ENCODE results near the gene SEH1L. TPM values are rescaled to one million over a fixed set of nuclear protein-coding genes. Genes with fewer than 3 reads are reported as not detected.
"Not testable (repeated sequence)": the region's sequence is repeated elsewhere in the genome, so short reads cannot be mapped to it uniquely, and the experiment has no call there.

SEH1L gene, protein sequence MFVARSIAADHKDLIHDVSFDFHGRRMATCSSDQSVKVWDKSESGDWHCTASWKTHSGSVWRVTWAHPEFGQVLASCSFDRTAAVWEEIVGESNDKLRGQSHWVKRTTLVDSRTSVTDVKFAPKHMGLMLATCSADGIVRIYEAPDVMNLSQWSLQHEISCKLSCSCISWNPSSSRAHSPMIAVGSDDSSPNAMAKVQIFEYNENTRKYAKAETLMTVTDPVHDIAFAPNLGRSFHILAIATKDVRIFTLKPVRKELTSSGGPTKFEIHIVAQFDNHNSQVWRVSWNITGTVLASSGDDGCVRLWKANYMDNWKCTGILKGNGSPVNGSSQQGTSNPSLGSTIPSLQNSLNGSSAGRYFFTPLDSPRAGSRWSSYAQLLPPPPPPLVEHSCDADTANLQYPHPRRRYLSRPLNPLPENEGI
- total RNA-seq, result 68.9 and 69.3 TPM in 2 replicates

DNA sequence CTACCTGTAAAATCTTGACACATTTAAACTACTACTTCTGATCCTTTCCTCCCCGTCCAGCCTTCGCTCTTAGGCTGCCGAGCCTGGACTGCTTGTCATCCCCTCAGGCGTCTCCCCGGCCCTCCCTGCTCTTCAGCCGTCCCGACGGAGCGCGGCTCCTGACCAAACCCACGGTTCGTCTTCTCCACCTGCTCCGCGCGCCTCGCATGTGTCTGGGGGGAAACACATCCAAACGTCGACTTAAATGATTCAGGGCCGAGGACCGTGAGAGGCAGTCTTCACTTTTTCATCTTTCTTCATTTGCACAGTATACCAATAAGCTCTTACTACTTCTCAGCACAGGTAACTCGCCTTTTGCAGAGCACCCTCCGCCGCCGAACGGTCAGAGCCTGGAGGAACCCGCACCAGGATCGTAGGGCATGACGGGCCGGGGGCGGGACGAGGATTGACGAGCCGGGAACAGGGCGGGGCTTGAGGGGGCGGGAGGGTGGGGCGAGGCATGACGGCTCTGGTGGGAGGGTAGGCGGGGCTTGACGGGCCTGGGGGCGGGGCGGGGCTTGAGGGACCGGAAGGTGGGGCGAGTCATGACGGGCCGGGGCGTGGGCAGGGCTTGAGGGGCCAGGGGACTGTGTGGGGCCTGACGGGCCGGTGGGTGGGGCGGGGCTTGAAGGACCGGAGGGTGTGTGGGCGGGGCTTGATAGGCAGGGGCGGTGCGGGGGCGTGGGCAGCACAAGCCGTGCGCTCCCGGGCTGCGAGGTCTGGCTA is at the start of gene SEH1L:
SEH1L (plus strand) TSS at position 727 of the 765 bp plus-strand sequence. CDS start 111 bp downstream, outside the sequence.
- intact Hi-C loops (cut with micrococcal nuclease), result loop anchor here (1.0 to 5.0 kb wide), 10 partner anchors 44 to 780 kb away; partner anchors contain the start of genes AFG3L2, CEP192, CEP76 and FAM210A

DNA sequence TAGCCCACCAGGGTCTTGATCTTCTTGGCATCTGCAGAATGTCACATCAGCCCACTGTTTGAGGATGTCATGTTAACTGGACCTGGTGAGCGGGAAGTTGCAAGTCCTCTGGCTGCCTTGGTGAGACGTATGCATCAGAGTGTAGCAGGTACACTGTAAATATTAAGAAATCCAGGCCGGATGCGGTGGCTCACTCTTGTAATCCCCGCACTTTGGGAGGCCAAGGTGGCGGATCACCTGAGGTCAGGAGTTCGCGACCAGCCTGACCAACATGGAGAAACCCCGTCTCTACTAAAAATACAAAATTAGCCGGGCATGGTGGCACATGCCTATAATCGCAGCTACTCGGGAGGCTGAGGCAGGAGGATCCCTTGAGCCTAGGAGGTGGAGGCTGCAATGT is 46.6 kb upstream of the SEH1L start:
- intact Hi-C loops (cut with micrococcal nuclease), result not testable (repeated sequence)

- intact Hi-C loops (cut with micrococcal nuclease), result loop anchor here (2.0 kb wide), 1 partner anchor 235 kb away; no protein-coding TSS in a partner anchor
Observed at GRCh38 chr18:12904012-12904516, 43.7 kb upstream of the SEH1L start.

DNA sequence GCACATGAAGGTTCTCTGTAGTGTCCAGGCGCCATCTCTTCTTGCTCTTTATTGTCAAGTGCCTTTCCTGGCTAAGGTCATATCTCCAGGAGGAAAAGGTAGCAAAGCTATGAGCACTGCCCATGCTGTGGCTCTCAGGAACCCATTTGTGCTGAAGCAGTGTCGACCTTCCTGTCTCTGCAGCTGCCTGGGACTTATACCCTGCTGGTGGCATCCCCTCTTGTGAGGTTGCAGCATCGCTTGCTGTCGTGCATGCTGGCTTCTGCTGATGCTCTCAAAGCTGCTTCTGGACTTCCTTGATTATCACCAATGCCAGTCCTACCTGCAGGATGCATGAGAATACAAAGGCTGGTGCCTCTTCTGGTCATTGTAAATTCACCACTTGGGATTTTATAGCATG is 41.7 kb upstream of the SEH1L start:
- intact Hi-C loops (cut with micrococcal nuclease), result no loop called here

- intact Hi-C loops (cut with micrococcal nuclease), result no loop called here
Observed at GRCh38 chr18:12906773-12907172, 41.0 kb upstream of the SEH1L start.

DNA sequence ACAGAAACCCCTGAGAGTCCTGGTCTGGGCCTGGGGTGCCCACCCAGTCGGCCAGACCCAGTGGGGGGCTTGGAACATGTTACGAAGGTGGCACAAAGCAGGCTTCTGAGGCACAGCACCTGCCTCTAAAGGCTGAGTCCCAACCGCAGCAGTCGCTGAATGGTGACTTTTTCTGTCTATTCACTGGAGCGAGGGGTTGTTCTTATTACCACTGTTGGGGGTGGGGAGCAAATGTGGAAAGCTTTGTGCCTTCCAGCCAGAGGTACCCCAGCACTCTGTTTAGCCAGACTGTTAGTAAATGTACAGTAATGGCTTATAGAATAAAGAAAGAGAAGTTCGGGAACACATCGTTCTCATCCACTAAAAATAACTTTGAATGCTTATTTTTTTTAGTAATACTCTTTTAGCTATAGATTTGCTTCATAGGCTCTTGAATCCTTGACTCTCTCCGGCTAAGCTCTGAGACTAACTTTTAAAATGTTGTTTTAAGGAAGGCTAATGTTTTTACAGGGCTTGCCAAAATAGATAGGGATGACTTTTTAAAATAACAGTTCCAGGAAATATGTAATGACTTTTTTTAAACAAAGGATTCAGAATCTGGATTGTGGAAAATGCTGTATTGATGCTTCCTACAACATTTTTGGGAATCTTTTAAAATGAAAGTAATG is 40.4 kb upstream of the SEH1L start:
- intact Hi-C loops (cut with micrococcal nuclease), result no loop called here

DNA sequence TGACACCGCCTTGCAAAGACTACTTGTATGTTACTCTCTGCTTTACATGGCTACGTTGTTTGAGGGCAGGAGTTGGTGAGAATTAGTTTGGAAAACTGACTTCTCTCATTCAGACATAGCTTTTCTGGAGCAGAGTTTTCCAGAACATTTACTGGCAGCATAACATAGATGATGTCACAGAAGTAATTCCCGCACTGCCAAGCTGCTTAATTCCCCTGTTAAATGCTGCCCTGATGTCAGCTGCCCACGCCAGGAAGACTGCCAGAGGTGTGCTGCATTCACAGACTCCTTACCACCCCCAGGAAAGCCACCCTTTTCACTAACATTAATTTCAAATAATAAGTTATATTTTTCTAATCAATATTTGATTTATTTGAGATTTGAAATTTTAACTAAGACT is 39.1 kb upstream of the SEH1L start:
- intact Hi-C loops (cut with micrococcal nuclease), result no loop called here

DNA sequence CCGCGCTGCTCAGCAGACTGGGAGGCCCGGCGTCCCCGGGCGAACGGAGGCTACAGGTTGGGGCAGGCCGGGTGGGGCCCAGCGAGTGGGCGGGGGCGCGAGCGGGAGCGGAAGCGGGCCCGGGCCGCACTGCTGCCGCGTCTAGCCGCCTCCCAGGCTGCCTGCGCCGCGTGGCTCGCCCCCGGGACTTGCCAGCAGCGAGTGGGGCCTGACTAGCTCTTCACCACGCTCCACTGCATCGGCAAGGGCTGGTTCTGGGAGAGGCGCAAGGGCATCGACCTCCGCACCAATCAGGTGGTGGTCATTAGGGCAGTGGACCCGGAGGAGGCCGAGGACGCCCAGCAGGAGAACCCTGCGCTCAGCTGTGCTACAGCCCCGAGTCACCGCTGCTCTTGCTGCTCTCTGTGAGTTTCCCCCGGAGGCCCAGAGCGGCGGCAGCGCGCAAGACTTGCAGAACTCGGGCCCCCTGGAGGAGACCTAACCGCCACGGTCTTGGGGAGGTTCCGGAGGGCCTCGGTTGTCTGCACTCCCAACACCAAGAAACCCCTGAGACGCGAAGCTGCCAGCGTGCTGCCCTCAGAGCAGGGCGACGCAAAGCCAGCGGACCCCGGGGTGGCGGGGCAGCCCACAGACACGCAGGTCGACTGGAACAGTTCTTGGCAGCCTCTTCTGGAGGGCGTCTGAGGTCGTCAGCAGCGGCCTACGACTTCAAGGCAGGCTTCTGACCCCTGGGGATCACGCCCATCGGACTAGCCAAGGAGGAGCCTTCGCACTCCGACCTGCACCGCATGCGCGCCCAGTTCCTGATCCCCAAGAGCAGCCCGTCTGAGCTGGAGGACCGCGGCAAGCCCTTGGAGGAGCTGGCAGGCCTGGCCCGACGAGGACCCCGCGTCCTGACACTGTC is 36.5 kb upstream of the SEH1L start:
- intact Hi-C loops (cut with micrococcal nuclease), result no loop called here

DNA sequence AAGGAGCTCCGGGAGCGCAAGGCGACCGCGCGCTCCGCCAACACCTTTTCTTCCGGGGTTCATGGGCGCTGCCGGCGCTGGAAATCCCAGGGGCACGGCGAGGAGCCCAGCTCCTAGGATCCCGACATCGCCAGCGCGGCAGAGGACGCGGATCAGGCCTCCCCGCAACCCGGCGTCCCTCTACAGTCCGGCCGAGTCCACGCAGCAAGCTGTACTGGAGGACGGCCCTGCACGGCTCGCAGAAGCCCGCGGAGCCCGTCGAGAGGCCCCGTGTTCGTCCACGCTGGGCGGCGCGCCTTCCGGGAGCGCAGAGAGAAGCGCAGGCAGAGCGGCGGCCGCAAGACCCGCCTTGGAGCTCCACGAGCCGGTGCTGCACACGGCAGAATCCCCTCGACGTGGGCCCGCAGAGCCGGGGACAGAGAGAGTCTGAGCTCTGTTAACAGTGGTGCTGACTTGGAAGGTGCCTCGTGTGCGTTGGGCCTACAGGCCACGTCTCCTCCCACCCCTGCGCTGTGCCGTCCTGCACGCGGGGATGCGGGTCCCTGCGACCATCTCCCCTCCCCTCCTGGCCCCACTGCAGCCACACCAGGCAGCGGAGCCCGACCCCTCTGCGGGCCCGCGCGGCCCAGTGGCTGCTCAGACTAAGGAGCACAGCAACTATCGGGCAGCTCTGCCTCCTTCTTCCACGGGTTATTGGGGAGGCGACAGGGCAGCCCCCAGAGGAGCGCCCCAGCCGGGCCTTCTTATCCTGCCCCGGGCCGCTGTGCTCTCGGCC is 35.7 kb upstream of the SEH1L start:
- intact Hi-C loops (cut with micrococcal nuclease), result no loop called here

DNA sequence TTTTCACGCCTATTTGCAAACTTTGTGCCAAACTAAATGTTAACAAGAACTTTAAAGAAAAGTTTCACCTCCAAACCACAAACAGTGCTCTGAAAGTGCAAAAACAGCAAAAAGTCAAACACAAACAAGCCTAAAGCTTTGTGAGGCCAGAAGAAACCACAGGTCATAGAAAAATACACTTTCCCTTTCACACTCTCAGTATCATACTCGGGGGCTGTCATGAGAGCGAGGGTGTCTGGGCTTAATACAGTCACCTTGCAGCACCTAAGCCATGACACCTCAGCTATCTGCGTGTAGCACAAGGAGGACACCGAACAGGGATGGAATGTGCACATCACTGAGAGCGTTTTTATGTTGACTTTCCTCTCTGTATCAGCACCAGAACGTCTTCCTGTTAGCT is 26.6 kb upstream of the SEH1L start:
- intact Hi-C loops (cut with micrococcal nuclease), result no loop called here

- intact Hi-C loops (cut with micrococcal nuclease), result no loop called here
Observed at GRCh38 chr18:12922266-12922665, 25.5 kb upstream of the SEH1L start.

DNA sequence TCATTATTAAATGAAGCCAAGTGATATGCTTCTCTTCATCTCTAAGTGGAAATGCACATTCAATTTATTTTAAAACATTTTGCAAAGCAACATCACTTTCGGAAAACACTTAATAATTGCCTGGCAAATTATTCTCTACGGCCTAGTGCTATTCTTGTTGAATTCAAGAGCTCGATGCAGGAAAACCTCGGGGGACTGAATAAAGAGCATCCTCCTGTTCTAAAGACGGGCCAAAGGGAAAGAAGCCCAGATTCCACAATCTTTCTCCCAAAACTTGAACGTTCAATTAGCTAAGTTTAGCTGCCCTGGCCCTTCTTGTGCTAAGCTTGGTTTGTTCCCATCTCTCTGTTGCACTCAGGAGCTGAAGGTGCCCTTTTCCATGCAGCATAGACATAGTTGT is 23.2 kb upstream of the SEH1L start:
- intact Hi-C loops (cut with micrococcal nuclease), result no loop called here

DNA sequence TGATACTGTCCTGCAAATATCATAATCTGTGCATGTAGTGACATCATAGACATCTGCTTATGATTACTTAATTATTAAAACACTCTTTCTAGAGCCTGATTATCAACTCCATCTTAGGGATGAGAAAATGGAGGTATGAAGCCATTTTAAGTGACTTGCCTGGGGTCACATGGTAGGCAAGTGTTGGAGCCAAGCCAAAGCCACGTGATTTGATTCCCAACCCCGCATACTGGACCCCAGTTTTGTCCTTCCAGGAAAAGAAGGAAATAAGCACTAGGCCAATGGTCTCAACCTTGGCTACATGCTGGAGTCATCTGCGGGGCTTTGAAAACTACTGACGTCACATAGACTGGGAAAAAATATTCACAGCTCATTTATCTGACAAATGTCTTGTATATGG is 19.6 kb upstream of the SEH1L start:
- intact Hi-C loops (cut with micrococcal nuclease), result no loop called here

DNA sequence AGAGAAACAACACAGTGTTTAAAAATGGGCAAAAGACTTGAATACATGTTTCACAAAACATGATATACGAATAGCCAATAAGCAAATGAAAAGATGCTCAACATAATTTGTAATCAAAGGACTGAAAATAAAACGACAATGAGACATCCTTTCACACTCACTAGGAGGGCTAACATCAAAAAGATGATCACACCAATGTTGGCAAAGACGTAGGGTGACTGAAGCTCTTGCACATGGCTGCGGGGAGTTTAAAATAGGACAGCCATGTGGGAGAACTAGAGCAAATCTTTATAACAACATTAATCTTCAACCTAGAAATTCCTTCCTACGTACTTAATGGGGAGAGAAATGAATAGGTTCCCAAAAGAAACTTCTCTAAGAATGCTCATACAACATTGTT is 19.2 kb upstream of the SEH1L start:
- intact Hi-C loops (cut with micrococcal nuclease), result no loop called here

- intact Hi-C loops (cut with micrococcal nuclease), result loop anchor here (5.0 to 10.0 kb wide), 2 partner anchors 37 to 385 kb away; no protein-coding TSS in a partner anchor
Observed at GRCh38 chr18:12929477-12930083, 18.2 kb upstream of the SEH1L start.

- intact Hi-C loops (cut with micrococcal nuclease), result loop anchor here (5.0 to 10.0 kb wide), 2 partner anchors 38 to 386 kb away; no protein-coding TSS in a partner anchor
Observed at GRCh38 chr18:12930376-12930775, 17.4 kb upstream of the SEH1L start.

- intact Hi-C loops (cut with micrococcal nuclease), result loop anchor here (5.0 to 10.0 kb wide), 2 partner anchors 39 to 386 kb away; no protein-coding TSS in a partner anchor
Observed at GRCh38 chr18:12930908-12931307, 16.9 kb upstream of the SEH1L start.

GRCh38 chr18:12933327-12933726 is 14.5 kb upstream of the SEH1L start:
- intact Hi-C loops (cut with micrococcal nuclease), result loop anchor here (5.0 to 10.0 kb wide), 2 partner anchors 41 to 389 kb away; no protein-coding TSS in a partner anchor

Measured in T-helper 2 cell treated with Interferon-gamma antibody and Interleukin-4, amounts not matched to agents 100 ng/mL and 5 ng/mL, for 36 hours (primary cell).